GM12875 (cell line): Measurements from ENCODE around the gene ZNF428.
"Not testable (repeated sequence)": the region's sequence is repeated elsewhere in the genome, so short reads cannot be mapped to it uniquely, and the experiment has no call there.

Experiments
- H3K4me3 ChIP-seq: one replicate; pipeline ENCODE4 v1.5.1; 2011; ENCODE audit warnings: low read depth, low read length, control low read depth
- TF ChIP-seq, protein P1 (sequence below): IDR thresholded peaks from 2 replicates; pipeline ENCODE4 v1.5.1; 2011; ENCODE audit warnings: low read depth, mild to moderate bottlenecking, control low read depth, inconsistent platforms, low read length, moderate library complexity, borderline replicate concordance; ENCODE audit not compliant: insufficient read depth

ZNF428 gene

GRCh38 chr19:43660971-43661360 lies 41.5 kb upstream of the ZNF428 start:
- H3K4me3 ChIP-seq: no peak overlapping the region
- TF ChIP-seq, protein P1, sequence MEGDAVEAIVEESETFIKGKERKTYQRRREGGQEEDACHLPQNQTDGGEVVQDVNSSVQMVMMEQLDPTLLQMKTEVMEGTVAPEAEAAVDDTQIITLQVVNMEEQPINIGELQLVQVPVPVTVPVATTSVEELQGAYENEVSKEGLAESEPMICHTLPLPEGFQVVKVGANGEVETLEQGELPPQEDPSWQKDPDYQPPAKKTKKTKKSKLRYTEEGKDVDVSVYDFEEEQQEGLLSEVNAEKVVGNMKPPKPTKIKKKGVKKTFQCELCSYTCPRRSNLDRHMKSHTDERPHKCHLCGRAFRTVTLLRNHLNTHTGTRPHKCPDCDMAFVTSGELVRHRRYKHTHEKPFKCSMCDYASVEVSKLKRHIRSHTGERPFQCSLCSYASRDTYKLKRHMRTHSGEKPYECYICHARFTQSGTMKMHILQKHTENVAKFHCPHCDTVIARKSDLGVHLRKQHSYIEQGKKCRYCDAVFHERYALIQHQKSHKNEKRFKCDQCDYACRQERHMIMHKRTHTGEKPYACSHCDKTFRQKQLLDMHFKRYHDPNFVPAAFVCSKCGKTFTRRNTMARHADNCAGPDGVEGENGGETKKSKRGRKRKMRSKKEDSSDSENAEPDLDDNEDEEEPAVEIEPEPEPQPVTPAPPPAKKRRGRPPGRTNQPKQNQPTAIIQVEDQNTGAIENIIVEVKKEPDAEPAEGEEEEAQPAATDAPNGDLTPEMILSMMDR: no peak

DNA sequence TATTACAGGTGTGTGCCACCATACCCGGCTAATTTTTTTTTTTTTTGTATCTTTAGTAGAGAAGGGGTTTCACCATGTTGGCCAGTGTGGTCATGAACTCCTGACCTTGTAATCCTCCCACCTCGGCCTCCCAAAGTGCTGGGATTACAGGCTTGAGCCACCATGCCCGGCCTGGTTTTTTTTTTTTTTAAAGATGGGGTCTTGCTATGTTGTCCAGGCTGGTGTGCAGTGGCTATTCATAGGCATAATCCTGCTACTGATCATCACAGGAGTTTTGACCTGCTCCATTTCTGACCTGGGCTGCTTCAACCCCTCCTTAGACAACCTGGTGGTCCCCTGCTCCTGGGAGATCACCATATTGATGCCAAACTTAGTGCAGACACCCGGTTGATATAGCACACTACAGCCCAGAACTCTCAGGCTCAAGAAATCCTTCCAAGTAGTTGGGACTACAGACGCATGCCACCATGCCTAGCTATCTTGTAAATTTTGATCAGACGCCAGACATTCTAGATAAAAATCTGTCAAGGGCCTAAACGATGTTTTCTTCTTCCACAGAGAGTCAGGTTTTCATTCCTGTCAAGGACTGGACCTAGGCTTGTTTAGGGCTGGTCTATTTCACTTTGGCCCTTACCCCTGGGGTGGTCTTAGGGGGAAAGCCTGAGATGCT lies 41.0 kb upstream of the ZNF428 start:
- no peak overlapping the region for H3K4me3 ChIP-seq
- TF ChIP-seq, protein P1: no peak

DNA sequence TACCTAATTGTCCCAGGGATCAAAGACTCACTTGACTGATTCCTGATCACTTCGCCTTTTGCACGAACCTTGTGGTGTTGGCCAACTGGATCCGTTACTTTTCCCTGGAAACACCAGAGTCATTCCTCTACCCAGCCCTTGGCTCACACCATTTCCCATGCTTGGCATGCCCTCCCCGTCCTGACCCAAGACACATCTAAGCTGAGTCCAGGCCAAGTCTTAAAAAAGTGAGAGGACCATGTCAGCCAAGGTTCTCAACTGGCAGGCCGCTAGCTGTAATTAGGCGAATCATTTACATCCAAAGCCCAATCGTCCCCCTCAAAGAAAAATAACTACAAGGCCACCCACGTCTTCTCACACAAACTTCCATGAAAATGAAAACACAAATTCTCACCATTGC lies 39.1 kb upstream of the ZNF428 start:
- TF ChIP-seq, protein P1: no peak
- H3K4me3 ChIP-seq: no peak overlapping the region

GRCh38 chr19:43658001-43658400 lies 38.6 kb upstream of the ZNF428 start:
- TF ChIP-seq, protein P1: no peak
- no peak overlapping the region for H3K4me3 ChIP-seq

DNA sequence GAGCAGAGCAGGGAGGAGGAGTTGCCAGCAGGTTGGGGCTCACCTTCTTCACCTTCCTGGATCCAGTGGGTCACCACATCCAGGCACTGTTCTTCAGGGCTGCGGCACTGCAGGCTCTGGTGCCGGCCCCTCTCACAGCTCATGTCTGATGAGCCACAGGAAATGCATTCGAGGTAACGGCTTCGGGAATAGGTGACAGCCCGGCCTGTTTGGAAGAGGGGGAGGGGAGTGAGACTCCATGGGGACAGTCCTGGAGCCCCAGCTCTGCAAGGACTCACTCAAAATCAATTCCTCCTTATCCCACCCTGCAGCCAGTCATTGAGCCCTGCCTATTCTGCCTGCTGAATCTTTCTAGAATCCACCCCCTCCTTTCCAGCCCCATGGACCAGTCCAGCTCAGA lies 37.0 kb upstream of the ZNF428 start:
- TF ChIP-seq, protein P1: no peak
- H3K4me3 ChIP-seq: no peak overlapping the region

GRCh38 chr19:43652546-43652874 lies 33.1 kb upstream of the ZNF428 start:
- TF ChIP-seq, protein P1: no peak
- H3K4me3 ChIP-seq: no peak overlapping the region

GRCh38 chr19:43651758-43652545 lies 32.5 kb upstream of the ZNF428 start:
- H3K4me3 ChIP-seq: no peak overlapping the region
- TF ChIP-seq, protein P1: peak; percentile 68

DNA sequence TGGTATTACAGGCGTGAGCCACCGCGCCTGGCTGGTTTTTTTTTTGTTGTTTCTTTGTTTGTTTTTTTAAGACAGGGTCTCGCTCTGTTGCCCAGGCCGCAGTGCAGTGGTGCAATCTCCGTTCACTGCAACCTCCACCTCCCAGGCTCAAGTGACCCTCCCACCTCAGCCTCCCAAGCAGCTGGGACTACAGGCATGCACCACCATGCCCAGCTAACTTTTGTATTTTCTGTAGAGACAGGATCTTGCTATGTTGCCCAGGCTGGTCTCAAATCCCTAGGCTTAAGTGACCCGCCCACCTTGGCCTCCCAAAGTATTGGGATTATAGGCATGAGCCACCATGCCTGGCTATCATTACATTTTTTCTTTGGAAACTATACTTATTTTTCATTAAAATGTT lies 30.8 kb upstream of the ZNF428 start:
- not testable (repeated sequence) for H3K4me3 ChIP-seq
